Measurements from ENCODE around the gene UBE2QL1. TPM values are rescaled to one million over a fixed set of nuclear protein-coding genes. Genes with fewer than 3 reads are reported as not detected.

UBE2QL1 gene
- total RNA-seq, 6 donors from 2014 or later = 0.09 to 0.10 TPM; not detected in 4

GRCh38 chr5:6418679-6419276, 29.9 kb upstream of the UBE2QL1 start:
- WGBS, 2 donors = 80 to 84% methylated on average over 3 of the region's 3 CpGs
- Histone ChIP-seq H3K9me3 (no peaks in the 10 kb centered on the region), H3K27me3 (no peaks in the 10 kb centered on the region), H3K4me1 (no peaks in the 10 kb centered on the region), H3K36me3 (no peaks in the 10 kb centered on the region), H3K27ac (no peak overlapping the region), H3K4me3 (no peak overlapping the region)
- no peak for TF ChIP-seq POLR2AphosphoS5 (IDR thresholded peaks at IDR 0.05)
- TF ChIP-seq CTCF (IDR thresholded peaks at IDR 0.05) = no peak
- TF ChIP-seq EP300 (IDR thresholded peaks at IDR 0.05) = no peak
- no peak for TF ChIP-seq POLR2A (IDR thresholded peaks at IDR 0.05)
- DNase-seq (no peak), ATAC-seq (ENCODE audit: low FRiP score in 2 of 2) (no peak)

GRCh38 chr5:6419340-6419852, 29.3 kb upstream of the UBE2QL1 start:
- WGBS, 2 donors = 33 to 35% methylated on average over 8 of the region's 8 CpGs
- TF ChIP-seq POLR2AphosphoS5 (IDR thresholded peaks at IDR 0.05) (no peak), POLR2A (IDR thresholded peaks at IDR 0.05) (no peak), CTCF (IDR thresholded peaks at IDR 0.05) (no peak), EP300 (IDR thresholded peaks at IDR 0.05) (no peak)
- no peak overlapping the region for H3K27ac ChIP-seq

GRCh38 chr5:6423327-6424109, 25.1 kb upstream of the UBE2QL1 start:
- ATAC-seq (ENCODE audit: low FRiP score in 2 of 2) = no peak
- Histone ChIP-seq H3K4me3 (no peak overlapping the region), H3K27ac (no peak overlapping the region), H3K4me1 (no peaks in the 10 kb centered on the region), H3K9me3 (no peaks in the 10 kb centered on the region), H3K27me3 (no peaks in the 10 kb centered on the region), H3K36me3 (no peaks in the 10 kb centered on the region)
- no peak for DNase-seq
- TF ChIP-seq CTCF (IDR thresholded peaks at IDR 0.05) = no peak
- TF ChIP-seq POLR2AphosphoS5 (IDR thresholded peaks at IDR 0.05) = no peak
- TF ChIP-seq EP300 (IDR thresholded peaks at IDR 0.05) = no peak
- 71 to 74% methylated on average over 11 to 13 of the region's 13 CpGs for WGBS, 2 donors

More at GRCh38 chr5:6419340-6419852, 29.3 kb upstream of the UBE2QL1 start:
- Histone ChIP-seq H3K36me3 (no peaks in the 10 kb centered on the region), H3K9me3 (no peaks in the 10 kb centered on the region), H3K4me3 (no peak overlapping the region), H3K4me1 (no peaks in the 10 kb centered on the region), H3K27me3 (no peaks in the 10 kb centered on the region)
- DNase-seq (no peak), ATAC-seq (ENCODE audit: low FRiP score in 2 of 2) (no peak)

- no peaks in the 10 kb centered on the region for H3K27me3 ChIP-seq
- H3K36me3 ChIP-seq = no peaks in the 10 kb centered on the region
- no peak overlapping the region for H3K4me3 ChIP-seq
- DNase-seq (no peak), ATAC-seq (ENCODE audit: low FRiP score in 2 of 2) (peak; percentile 26 to 57)
- H3K27ac ChIP-seq = no peak overlapping the region
- 92 to 100% methylated on average over 1 to 6 of the region's 8 CpGs for WGBS, 2 donors
- no peaks in the 10 kb centered on the region for H3K9me3 ChIP-seq
- TF ChIP-seq EP300 (IDR thresholded peaks at IDR 0.05) = no peak
- TF ChIP-seq POLR2AphosphoS5 (IDR thresholded peaks at IDR 0.05) = no peak
- TF ChIP-seq POLR2A (IDR thresholded peaks at IDR 0.05) = no peak
- no peak for TF ChIP-seq CTCF (IDR thresholded peaks at IDR 0.05)
- H3K4me1 ChIP-seq = no peaks in the 10 kb centered on the region
Observed at GRCh38 chr5:6424110-6424659, 24.5 kb upstream of the UBE2QL1 start.
